OCI-LY1 (cell line): ENCODE measurements around the gene CDHR3.

ENCODE experiments used
- EZH2 ChIP-seq: fragments of 200-600 bp; sonication (generic), shearing (Covaris generic); IDR thresholded peaks from 2 replicates; pipeline ENCODE4 v1.8.0; 2017; ENCODE audit warnings: borderline replicate concordance, mixed run types, mild to moderate bottlenecking, antibody characterized with exemption, low read length, moderate library complexity, mixed read lengths
- TF ChIP-seq, protein P1 (sequence below): fragments of 200-600 bp; sonication (generic), shearing (Covaris generic); IDR thresholded peaks from 2 replicates; pipeline ENCODE4 v1.5.1; 2017; ENCODE audit warnings: mild to moderate bottlenecking, antibody characterized with exemption, low read length, moderate library complexity, mixed read lengths

DNA sequence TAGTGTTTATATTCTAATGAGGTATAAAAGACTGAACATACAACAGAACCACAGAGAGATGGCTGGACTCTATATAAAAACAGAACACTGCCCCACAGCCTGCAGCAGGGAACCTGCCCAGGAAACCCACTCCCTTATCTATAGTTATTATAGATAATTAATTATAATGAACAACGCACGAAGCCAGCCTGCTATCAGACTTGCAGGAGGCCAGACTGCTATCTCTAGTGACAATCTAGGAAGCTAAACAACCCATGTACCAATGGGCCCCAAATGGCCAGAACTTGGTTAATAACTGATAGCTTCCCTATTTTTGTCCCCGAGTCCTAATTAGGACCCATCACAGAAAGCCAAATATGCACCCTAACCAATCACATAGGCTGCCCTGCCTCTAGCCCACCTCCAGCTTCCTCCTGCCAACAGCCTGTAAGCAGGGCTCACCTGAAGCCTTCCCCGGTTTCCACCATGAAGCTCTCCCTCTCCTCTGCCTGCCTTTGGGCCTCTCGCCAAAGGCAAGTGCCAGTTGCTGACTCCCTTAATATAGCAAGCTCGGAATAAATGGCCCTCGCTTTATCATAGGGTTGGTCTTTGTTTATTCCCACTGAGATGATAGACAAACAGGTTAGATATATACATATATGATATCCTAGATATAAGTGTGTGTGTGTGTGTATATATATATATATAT is 74.6 kb downstream of the CDHR3 start:
- TF ChIP-seq, protein P1, sequence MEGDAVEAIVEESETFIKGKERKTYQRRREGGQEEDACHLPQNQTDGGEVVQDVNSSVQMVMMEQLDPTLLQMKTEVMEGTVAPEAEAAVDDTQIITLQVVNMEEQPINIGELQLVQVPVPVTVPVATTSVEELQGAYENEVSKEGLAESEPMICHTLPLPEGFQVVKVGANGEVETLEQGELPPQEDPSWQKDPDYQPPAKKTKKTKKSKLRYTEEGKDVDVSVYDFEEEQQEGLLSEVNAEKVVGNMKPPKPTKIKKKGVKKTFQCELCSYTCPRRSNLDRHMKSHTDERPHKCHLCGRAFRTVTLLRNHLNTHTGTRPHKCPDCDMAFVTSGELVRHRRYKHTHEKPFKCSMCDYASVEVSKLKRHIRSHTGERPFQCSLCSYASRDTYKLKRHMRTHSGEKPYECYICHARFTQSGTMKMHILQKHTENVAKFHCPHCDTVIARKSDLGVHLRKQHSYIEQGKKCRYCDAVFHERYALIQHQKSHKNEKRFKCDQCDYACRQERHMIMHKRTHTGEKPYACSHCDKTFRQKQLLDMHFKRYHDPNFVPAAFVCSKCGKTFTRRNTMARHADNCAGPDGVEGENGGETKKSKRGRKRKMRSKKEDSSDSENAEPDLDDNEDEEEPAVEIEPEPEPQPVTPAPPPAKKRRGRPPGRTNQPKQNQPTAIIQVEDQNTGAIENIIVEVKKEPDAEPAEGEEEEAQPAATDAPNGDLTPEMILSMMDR, result no peak
- TF ChIP-seq EZH2, result no peak
